NCI-H2081 (cell line): Measurements from ENCODE around the gene MLPH.
"Not testable (repeated sequence)": the region's sequence is repeated elsewhere in the genome, so short reads cannot be mapped to it uniquely, and the experiment has no call there.

Source experiments
- DNase-seq, 2 experiments: peaks; one replicate each; lab custom pipeline; 2025; lab: John Stamatoyannopoulos, UW

MLPH gene

GRCh38 chr2:237457388-237457941 lies 29.6 kb upstream of the MLPH start:
- DNase-seq, result no peak

GRCh38 chr2:237458519-237458918 lies 28.5 kb upstream of the MLPH start:
- no peak for DNase-seq

GRCh38 chr2:237459226-237459625 lies 27.8 kb upstream of the MLPH start:
- no peak for DNase-seq

- DNase-seq, result no peak
Observed at GRCh38 chr2:237459741-237460174, 27.3 kb upstream of the MLPH start.

- no peak for DNase-seq
Observed at GRCh38 chr2:237464757-237465391, 22.2 kb upstream of the MLPH start.

- DNase-seq, result no peak
Observed at GRCh38 chr2:237465515-237466148, 21.4 kb upstream of the MLPH start.

GRCh38 chr2:237466211-237466610 lies 20.8 kb upstream of the MLPH start:
- no peak for DNase-seq

- no peak for DNase-seq
Observed at GRCh38 chr2:237467447-237468179, 19.4 kb upstream of the MLPH start.

- DNase-seq, result not testable (repeated sequence)
Observed at GRCh38 chr2:237469410-237469809, 17.6 kb upstream of the MLPH start.

GRCh38 chr2:237469849-237470248 lies 17.2 kb upstream of the MLPH start:
- DNase-seq, result no peak

GRCh38 chr2:237470914-237471313 lies 16.1 kb upstream of the MLPH start:
- DNase-seq, result no peak

GRCh38 chr2:237471438-237472186 lies 15.4 kb upstream of the MLPH start:
- no peak for DNase-seq

- no peak for DNase-seq
Observed at GRCh38 chr2:237472187-237472712, 14.8 kb upstream of the MLPH start.

- DNase-seq, result no peak
Observed at GRCh38 chr2:237472909-237473877, 13.9 kb upstream of the MLPH start.

- no peak for DNase-seq
Observed at GRCh38 chr2:237473878-237474441, 13.1 kb upstream of the MLPH start.

GRCh38 chr2:237474442-237474911 lies 12.6 kb upstream of the MLPH start:
- DNase-seq, result no peak

- DNase-seq, result peak; percentile 47 to 55
Observed at GRCh38 chr2:237474931-237475703, 11.9 kb upstream of the MLPH start.

GRCh38 chr2:237475704-237476141 lies 11.3 kb upstream of the MLPH start:
- DNase-seq, result peak in 1 of 2 experiments; percentile 22

GRCh38 chr2:237478095-237478494 lies 9.0 kb upstream of the MLPH start:
- DNase-seq, result no peak
